Activated CD4-positive, alpha-beta T cell treated with anti-CD3 and anti-CD28 coated beads, Interleukin-2, amount 50 U/mL, for 24 hours (primary cell): ENCODE data around the gene PHAF1.

ENCODE experiments used
- DNase-seq, 2 donors: peaks; one replicate each; pipeline ENCODE4 v3.0.0-alpha.2; 2020; ENCODE audit warnings: low read depth in 1 of 2, low spot score in 1 of 2

The PHAF1 gene

DNA sequence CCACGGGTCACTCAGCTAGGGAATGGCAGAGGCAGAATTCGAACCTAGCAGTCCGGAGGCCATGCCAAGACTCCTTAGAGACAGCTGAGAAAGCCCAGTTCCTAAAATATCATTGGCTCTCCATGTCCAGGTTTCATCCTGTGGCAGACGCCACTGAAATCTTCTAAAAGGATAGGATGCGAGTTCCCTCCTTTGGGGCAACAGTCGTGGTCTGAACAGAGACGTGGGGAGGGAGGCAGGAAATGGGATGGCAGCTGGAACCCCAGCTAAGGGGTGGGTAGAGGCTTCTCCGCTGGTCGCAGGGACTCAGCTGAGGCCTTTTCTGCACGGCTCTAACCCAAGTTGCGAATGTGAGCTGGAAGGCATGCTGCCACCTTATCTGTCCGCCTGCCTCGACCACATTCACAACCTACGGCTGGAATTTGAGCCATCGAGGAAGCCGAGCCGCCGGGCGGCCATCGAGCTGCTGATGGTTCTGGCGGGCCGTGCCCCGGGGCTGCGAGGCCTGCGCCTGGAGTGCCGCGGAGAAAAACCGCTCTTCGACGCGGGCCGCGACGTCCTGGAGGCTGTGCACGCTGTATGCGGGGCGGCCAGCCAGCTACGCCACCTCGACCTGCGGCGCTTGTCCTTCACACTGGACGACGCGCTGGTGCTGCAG, 52.9 kb downstream of the PHAF1 start:
- no peak for DNase-seq

DNA sequence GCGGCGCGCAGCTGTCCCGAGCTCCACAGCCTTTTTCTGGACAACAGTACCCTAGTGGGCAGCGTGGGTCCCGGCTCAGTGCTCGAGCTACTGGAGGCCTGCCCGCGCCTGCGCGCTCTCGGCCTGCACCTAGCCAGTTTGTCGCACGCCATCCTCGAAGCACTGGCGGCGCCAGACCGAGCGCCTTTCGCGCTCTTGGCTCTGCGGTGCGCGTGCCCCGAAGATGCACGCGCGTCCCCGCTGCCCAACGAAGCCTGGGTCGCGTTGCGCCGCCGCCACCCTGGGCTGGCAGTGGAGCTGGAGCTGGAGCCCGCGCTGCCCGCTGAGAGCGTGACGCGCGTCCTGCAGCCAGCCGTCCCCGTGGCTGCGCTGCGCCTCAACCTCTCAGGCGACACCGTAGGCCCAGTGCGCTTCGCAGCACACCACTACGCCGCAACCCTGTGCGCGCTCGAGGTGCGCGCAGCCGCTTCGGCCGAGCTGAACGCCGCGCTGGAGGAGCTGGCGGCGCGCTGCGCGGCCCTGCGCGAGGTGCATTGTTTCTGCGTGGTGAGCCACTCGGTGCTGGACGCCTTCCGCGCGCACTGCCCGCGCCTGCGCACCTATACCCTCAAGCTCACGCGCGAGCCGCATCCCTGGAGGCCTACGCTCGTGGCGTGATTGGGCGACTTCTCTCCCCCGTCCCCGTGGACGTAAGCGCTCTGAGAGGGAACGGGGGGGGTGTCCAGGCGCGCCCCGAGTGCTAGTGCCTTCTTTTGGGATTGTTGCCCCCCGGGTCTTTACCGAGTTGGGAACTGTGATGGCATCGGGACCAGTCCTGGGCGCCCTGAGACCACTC, 53.6 kb downstream of the PHAF1 start:
- no peak for DNase-seq

DNA sequence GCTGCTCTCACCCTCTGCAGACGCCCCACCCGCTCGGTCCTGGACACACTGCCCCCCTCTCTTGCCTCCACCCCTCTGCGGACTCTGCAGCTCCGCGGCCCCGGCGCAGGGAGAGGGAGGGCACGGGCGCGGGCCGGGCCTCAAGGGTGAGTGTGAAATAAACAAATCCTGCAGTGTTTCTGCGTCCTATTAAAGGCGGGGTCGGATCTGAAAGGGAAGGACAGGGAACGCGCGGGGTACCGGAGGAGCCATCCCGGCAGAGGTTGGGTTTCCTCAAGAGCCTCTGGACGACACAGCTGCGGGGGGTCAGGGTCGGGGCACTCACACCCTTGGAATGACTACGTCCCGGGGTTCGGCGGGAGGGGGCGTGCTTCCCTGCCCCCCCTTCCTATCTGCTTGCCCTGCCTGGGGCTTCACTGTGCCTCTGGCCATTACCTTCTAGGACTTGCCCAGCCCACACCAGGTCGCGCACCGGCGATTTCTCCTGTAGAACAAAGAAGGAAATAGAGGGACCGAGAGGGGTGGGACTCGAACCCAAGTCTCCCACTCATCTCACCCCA, 54.3 kb downstream of the PHAF1 start:
- DNase-seq = no peak

DNA sequence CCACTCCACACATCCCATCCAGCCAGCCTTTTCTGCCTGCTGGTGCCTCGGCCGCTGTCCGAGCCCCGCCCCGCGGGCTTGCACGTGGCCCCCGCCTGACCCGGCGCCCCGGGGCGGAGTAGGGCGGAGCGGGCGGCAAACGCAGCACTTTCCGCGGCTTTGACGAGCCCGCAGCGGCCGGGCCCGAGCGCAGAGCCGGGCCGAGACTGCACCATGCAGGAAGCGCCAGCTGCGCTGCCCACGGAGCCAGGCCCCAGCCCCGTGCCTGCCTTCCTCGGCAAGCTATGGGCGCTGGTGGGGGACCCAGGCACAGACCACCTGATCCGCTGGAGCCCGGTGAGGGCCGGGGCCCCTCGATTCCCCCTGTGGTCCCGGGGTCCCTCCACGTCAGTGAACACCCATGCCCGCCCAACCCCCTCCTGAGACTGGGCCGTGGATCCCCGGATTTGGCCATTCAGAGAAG, 54.9 kb downstream of the PHAF1 start, which contains the start of gene HSF4:
Gene HSF4, plus strand, starts transcription at position 147 of the 463 bp plus-strand sequence. Its CDS starts 67 bp downstream, at position 214.
- no peak for DNase-seq

DNA sequence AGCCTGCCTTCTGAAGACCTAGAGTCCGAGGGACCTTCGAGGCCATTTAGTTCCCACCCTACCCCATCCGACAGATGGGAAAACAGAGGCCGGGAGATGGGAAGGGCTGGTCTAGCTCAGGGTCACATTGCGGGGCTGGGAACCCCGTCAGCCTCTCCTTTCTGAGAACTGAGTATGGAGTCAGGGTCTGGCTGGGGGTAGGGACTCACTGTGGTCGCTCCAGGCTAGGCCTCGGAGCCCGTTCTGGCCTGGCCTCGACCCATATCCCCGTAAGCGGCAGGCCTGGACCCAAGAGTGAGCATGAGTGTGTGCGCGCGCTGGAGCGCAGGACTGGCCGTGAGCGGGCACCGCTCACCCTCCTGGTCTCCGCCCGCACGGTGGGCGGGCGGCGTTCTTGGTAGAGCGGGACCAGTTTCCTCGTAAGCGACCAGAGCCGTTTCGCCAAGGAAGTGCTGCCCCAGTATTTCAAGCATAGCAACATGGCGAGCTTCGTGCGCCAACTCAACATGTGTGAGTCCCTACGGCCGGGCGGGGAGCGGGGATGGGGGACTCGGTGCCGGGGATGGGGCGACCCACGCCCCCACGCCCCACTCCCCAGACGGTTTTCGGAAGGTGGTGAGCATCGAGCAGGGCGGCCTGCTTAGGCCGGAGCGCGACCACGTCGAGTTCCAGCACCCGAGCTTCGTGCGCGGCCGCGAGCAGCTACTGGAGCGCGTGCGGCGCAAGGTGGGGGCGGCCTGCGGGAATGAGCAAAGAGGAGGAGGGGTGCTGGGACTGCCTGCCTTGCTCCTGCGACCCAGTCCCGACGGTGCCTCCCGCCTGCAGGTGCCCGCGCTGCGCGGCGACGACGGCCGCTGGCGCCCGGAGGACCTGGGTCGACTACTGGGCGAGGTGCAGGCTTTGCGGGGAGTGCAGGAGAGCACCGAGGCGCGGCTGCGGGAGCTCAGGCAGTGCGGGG, 55.7 kb downstream of the PHAF1 start:
- no peak for DNase-seq

DNA sequence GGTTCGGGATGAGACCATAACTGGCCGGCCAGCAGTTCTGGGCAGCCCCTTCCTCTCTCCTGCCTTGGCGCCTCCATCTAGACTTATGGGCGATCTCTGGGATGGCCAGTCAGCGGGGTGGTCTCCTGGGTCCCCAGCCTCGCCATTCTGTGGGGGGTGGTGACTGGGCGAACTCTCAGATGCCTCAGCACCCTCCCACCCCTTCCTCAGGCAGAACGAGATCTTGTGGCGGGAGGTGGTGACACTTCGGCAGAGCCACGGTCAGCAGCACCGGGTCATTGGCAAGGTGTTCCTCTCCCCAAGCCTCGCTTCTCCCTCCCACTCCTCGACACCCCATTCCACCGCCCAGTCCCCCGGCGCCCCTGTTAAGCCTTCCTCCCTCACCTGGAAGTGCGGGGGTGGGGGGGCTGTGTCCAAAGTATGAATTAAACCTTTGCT, 56.4 kb downstream of the PHAF1 start:
- DNase-seq = no peak

DNA sequence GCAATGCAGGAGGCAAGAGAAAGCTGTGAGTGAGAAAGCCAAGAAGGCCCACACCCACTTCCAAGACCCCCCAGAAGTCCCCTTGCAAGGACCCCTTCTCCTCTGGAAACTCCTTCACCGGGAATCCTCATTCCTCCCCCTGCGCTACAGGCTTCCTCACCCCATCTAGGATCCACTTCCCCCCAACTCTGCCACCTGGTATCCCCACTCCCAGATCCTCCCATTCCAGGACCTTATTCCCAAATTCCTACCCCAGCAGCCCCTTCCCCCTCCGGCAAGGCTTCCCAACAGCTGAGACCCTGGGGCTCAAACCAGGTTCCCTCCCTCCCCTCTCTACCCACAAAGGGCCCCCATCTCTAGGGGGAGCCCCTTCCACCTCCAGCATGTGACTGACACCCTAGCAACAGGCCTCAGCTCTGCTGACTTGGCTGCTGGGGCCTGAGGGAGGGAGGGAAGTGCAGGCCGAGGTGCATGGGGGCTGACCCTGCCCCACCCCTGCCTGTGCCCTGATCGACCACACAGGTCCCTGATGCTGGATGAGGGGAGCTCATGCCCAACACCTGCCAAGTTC, 56.9 kb downstream of the PHAF1 start:
- DNase-seq = no peak

DNA sequence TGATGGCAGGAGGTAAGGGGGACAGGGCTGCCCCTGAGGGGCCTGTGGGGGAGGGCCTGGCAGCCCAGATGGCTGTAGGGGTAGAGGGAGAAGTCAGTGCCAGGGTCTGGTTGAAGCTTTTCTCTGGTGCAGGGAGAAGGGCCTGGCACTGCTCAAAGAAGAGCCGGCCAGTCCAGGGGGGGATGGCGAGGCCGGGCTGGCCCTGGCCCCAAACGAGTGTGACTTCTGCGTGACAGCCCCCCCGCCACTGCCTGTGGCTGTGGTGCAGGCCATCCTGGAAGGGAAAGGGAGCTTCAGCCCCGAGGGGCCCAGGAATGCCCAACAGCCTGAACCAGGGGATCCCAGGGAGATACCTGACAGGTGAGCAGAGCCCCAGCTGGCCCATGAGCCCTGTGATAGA, 57.8 kb downstream of the PHAF1 start:
- DNase-seq = no peak

DNA sequence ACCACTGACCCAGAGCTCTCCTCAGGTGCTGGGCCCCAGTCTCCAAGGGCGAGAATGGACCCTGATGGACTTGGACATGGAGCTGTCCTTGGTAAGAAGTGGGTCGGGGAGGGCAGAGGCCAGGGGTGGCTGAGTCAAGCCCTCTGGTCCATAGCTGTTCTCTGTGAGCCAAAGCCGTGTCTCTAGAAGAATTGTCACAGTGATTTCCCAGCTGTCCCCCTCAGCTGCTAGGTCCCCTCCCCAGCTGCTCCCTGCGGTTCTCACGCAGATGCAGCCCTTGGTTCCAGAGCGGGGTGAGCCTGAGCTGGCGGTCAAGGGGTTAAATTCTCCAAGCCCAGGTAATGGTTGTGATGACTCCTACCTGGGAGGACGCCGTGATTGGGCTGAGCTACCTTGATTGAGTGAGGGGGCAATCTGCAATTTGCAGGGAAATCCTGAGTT, 59.3 kb downstream of the PHAF1 start:
- DNase-seq = no peak

DNA sequence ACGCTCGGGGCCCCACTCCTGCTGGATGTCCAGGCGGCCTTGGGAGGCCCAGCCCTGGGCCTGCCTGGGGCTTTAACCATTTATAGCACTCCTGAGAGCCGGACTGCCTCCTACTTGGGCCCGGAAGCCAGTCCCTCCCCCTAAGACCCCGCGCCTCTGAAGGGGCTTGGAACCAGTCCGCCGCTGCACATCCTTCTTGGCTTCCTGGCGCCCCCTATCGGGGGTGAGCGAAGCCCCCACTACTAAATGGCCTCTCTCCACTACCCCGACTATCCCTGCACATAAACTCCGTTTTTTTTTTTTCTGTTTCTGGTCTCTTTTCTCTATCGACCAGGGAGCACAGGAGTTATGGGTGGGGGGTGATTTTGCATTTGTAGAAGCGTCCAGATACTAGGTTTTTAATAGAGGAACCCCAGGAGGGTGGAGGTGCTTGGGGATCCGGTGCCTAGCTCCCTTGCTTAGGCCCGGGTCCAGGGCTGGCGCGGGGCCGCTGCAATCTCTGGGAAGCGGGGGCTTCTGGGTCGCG, 60.0 kb downstream of the PHAF1 start:
- DNase-seq = no peak

DNA sequence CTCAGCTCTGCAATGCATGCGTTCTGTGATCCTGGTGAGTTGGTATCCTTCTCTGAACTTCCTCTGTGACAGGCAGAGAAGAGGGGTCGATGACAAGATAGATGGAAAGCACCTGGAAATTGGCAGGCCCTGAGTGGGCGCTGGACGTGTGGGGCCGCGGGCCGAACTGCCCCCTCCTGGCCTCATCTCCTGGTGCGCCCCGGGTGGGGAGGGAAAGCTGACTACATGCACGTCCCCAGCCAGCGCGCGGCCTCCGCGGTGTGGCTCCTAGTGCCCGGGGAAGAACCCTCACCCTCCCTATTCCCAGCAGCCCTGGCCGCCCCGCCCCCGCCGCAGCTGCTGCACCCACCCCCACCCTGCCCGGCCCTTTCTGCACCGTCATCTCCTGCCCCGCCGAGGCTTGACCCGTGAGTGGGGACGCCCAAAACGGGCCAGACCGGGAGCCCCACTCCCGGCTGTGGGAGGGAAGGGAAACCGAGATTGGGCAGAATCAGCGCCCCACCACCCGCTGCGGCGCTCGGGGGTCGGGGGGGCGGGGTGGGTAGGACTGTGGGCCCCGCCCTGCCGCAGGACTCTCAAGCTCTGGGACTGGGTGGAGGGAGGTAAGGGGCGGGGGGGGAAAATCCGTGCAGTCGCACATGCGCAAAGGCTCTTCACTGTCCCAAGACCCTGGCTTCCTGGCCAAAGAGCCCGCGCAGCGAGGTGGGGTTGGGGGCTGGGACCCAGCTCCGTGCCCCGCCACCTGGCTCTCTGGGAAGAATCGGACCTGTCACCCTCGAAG, 60.6 kb downstream of the PHAF1 start, which contains the start of gene NOL3:
Gene NOL3, plus strand, starts transcription at position 371 of the 781 bp plus-strand sequence.
- no peak for DNase-seq

DNA sequence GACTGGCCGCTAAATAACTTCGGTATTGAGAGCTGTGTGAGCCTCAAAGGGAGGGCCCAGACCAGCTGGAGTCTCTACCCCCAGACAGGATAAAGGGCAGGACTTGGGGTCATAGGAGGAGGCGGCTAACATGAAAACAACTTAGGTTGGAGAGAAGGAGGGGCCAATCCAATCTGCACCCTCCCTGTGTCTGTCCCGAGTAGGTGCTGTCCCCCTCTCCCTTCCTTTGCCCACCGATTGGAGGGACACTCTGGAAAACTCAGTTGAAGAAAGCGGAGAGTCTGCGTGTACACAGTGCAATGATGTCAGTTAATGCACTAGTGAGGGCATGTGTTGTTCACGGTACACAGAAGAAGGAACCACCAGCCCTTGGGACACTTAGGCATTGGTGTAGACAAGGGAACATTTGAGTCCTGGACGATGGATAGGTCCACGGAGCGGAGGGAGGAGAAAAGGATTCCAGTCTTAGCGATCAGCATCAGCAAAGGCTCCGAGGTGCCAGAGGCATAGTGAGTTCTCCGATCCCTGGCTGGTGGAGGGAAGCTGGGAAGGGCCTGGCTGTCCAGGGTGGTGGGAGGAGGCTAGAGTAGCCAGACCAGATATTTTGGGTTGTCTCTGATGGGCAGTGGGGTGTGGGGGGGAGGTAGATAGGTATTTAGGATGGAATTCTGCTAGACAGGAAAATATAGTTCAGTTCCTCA, 61.4 kb downstream of the PHAF1 start:
- DNase-seq = no peak

DNA sequence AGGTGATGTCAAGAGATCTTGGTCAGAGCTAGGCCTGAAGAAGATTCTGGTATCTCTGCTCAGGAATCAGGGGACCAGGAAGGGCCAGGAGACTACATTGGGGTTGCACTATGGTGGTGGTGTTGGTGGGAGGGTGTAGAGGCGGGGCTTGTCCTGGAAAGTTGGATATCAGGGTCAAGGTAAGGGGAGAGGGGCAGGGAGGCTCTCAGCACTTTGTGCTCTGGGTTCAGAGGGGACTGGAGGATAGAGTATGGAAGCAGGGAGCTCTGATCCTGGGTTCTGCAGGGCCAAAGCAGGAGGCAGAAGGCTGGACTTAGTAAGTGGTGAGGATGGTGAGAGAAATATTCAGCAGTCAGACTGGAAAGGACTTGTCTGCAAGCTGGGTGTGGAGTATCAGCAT, 63.6 kb downstream of the PHAF1 start:
- no peak for DNase-seq

DNA sequence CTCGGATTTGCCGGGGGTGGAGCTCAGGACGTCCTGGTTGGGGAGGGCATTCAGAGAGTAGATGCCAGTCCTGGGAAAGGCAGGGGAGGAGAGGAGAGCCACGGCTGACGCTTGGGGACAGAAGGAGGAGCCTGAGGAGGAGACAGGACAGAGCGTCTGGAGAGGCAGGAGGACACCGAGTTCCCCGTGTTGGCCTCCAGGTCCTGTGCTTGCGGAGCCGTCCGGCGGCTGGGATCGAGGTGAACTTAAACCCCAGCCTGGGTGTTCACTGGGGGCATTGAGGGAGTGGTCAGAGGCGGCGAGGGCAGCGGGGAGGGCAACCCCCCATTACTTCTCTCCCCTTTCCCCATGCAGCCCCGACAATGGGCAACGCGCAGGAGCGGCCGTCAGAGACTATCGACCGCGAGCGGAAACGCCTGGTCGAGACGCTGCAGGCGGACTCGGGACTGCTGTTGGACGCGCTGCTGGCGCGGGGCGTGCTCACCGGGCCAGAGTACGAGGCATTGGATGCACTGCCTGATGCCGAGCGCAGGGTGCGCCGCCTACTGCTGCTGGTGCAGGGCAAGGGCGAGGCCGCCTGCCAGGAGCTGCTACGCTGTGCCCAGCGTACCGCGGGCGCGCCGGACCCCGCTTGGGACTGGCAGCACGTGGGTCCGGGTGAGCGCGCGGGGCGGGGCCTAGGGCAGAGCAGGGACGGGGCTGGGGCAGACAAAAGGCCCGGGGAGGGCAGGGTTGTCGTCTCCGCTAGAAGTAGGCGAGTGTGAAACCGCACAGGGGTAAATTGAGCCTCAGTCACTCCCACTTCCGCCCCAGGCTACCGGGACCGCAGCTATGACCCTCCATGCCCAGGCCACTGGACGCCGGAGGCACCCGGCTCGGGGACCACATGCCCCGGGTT, 64.3 kb downstream of the PHAF1 start:
- no peak for DNase-seq

DNA sequence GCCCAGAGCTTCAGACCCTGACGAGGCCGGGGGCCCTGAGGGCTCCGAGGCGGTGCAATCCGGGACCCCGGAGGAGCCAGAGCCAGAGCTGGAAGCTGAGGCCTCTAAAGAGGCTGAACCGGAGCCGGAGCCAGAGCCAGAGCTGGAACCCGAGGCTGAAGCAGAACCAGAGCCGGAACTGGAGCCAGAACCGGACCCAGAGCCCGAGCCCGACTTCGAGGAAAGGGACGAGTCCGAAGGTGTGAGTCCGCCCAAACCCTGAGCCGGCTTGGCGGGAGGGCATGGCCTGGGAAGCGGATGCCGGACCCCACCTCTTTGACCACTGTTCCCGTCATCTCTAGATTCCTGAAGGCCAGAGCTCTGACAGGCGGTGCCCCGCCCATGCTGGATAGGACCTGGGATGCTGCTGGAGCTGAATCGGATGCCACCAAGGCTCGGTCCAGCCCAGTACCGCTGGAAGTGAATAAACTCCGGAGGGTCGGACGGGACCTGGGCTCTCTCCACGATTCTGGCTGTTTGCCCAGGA, 65.0 kb downstream of the PHAF1 start:
- no peak for DNase-seq

DNA sequence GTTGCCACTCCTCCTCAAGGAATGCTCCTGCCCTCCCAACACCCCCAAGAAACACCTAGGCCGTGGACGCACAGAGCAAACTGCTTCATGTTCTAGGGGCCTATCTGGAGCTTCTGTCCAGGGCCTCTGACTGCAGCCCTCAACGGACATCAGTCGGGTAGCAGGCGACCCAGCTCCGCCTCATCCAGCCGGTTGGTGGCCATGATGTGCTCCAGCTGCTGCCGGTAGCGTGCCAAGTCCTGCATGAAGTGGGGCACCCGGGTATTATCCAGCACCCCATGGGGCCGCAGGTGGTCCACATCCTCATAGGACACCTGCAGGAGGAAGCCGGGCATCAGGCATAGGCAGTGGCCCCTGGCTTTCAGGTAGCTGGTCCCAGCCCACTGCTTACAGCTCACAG, 66.9 kb downstream of the PHAF1 start:
- no peak for DNase-seq
